Measurements from ENCODE around the gene TRAIP. TPM values are rescaled to one million over a fixed set of nuclear protein-coding genes. Genes with fewer than 3 reads are reported as not detected.
A peak's percentile ranks its signal among the peaks of the same experiment; 100 is the strongest.

TRAIP gene
- total RNA-seq, 1 donor from 2014 or later: 18.9 TPM

GRCh38 chr3:49865198-49865784, 8.9 kb upstream of the TRAIP start:
- no peak for TF ChIP-seq CTCF (conservative IDR thresholded peaks at IDR 0.05; ENCODE audit: low read depth, low read length)
- H3K4me3 ChIP-seq (ENCODE audit: low read depth, low read length): no peak overlapping the region
- no peak for DNase-seq (ENCODE audit: low read depth)

- TF ChIP-seq CTCF (conservative IDR thresholded peaks at IDR 0.05; ENCODE audit: low read depth, low read length): no peak
These were observed 8.1 kb upstream of the TRAIP start for GRCh38 chr3:49864505-49864904.

GRCh38 chr3:49859576-49860305, 3.4 kb upstream of the TRAIP start:
- no peak for TF ChIP-seq CTCF (conservative IDR thresholded peaks at IDR 0.05; ENCODE audit: low read depth, low read length)

More at GRCh38 chr3:49864505-49864904, 8.1 kb upstream of the TRAIP start:
- no peak overlapping the region for H3K4me3 ChIP-seq (ENCODE audit: low read depth, low read length)
- no peak for DNase-seq (ENCODE audit: low read depth)

GRCh38 chr3:49855662-49856061, 702 bp downstream of the TRAIP start:
- peak overlapping the region; percentile 92 for H3K4me3 ChIP-seq (ENCODE audit: low read depth, low read length)
- no peak for DNase-seq (ENCODE audit: low read depth)
- TF ChIP-seq CTCF (conservative IDR thresholded peaks at IDR 0.05; ENCODE audit: low read depth, low read length): no peak

More at GRCh38 chr3:49859576-49860305, 3.4 kb upstream of the TRAIP start:
- no peak overlapping the region for H3K4me3 ChIP-seq (ENCODE audit: low read depth, low read length)
- no peak for DNase-seq (ENCODE audit: low read depth)

- no peak for TF ChIP-seq CTCF (conservative IDR thresholded peaks at IDR 0.05; ENCODE audit: low read depth, low read length)
- H3K4me3 ChIP-seq (ENCODE audit: low read depth, low read length): no peak overlapping the region
- no peak for DNase-seq (ENCODE audit: low read depth)
These were observed 10.7 kb downstream of the TRAIP start for GRCh38 chr3:49845694-49846093.

GRCh38 chr3:49844464-49845183, 11.7 kb downstream of the TRAIP start:
- TF ChIP-seq CTCF (conservative IDR thresholded peaks at IDR 0.05; ENCODE audit: low read depth, low read length): no peak
- no peak for DNase-seq (ENCODE audit: low read depth)
- no peak overlapping the region for H3K4me3 ChIP-seq (ENCODE audit: low read depth, low read length)

Measured in epithelial cell of proximal tubule (primary cell).